C4-2B (cell line): ENCODE measurements around the gene DAW1.

ENCODE experiments used
- H3K27ac ChIP-seq: fragments of 450-650 bp; 2 replicates; pipeline ENCODE4 v1.5.1; 2017
- ZFX ChIP-seq: fragments of 450-650 bp; IDR thresholded peaks from 2 replicates; pipeline ENCODE4 v1.6.1; 2017
- TF ChIP-seq, protein P1 (sequence below): fragments of 450-650 bp; conservative IDR thresholded peaks from 2 replicates; pipeline ENCODE4 v1.5.1; 2017; ENCODE audit warnings: mild to moderate bottlenecking

DAW1 gene

DNA sequence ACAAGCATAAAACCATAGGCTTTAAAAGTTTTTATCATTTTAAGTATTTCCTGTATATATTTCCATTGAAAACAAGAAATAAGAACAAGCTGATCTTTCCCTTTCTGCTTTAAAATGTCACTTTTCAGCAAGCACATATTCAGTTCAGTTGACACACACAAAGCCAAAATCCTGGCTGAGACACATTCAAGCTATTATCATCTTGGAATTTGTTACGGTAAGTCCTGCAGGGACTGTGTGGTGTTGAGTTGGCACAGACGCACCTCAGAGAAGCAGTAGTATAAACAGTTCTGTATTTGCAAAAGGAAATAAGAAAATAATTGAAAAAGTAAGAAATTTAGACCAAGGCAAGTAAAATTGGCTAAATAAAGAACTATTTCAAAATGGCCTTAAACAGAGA, 10.4 kb upstream of the DAW1 start:
- no peak overlapping the region for H3K27ac ChIP-seq
- TF ChIP-seq ZFX, result no peak
- TF ChIP-seq, protein P1, sequence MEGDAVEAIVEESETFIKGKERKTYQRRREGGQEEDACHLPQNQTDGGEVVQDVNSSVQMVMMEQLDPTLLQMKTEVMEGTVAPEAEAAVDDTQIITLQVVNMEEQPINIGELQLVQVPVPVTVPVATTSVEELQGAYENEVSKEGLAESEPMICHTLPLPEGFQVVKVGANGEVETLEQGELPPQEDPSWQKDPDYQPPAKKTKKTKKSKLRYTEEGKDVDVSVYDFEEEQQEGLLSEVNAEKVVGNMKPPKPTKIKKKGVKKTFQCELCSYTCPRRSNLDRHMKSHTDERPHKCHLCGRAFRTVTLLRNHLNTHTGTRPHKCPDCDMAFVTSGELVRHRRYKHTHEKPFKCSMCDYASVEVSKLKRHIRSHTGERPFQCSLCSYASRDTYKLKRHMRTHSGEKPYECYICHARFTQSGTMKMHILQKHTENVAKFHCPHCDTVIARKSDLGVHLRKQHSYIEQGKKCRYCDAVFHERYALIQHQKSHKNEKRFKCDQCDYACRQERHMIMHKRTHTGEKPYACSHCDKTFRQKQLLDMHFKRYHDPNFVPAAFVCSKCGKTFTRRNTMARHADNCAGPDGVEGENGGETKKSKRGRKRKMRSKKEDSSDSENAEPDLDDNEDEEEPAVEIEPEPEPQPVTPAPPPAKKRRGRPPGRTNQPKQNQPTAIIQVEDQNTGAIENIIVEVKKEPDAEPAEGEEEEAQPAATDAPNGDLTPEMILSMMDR, result no peak

DNA sequence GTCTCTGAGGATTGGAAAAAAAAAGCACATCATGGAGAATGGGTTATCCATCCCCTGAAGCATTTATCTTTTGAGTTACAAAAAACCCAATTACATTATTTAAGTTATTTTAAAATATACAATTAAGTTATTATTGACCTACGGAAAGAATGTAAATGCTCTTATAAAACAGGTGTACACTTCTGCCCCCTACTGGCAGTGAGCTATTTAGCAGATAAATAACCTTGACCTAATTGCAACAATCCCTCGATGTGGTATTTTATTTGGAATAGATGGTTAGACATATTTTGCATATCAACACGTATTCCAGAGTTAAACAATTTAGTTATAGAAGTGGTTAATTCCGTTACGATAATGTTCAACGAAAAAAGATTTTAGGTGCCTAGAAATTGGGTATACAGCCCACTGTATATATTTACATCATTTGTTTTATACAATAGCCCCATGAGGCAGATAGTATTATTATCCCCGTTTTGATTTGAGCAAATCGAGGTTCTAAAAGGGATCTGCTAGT, 9.1 kb upstream of the DAW1 start:
- H3K27ac ChIP-seq, result no peak overlapping the region
- TF ChIP-seq, protein P1, result peak; percentile 83
- no peak for TF ChIP-seq ZFX

DNA sequence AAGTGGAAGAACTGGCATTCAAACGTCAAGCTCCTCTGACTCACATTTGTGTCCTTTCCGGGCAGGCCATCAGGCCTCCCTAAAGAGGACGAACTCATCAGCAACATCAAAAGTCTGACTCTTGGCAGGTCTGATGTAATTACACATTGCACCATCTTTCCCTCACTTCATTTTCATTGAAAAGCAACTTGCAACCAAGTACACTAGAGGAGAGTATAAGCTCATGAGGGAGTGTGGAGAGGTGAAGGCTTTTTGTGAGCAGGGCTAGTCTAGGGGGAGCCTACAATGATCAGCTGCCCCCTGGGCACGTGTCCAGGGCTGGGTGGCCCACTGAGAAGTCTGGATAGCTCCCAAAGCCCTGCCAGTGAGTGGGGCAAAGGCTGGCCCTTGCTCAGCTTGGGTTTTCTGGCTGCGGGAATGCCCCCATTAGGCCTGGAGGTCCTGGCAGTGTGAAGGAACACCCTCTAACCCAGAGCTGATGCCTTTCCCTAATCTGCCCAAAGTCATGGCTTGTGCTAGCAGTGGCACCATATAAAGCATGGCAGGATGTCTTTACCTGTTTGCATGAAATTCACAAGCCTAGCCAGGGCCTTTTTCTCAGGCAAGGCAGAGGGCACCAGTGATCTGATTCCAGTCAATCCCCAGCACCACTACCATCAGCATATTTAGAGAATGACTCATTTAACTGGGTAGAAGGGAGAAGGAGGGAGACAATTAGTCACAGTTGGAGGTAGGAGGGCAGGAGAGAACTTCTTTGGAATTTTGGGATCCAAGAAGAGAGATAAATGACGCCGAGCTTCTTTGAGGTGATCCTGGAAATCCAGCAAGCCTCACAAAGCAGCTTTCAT, 8.5 kb upstream of the DAW1 start:
- TF ChIP-seq, protein P1, result no peak
- TF ChIP-seq ZFX, result no peak
- no peak overlapping the region for H3K27ac ChIP-seq

DNA sequence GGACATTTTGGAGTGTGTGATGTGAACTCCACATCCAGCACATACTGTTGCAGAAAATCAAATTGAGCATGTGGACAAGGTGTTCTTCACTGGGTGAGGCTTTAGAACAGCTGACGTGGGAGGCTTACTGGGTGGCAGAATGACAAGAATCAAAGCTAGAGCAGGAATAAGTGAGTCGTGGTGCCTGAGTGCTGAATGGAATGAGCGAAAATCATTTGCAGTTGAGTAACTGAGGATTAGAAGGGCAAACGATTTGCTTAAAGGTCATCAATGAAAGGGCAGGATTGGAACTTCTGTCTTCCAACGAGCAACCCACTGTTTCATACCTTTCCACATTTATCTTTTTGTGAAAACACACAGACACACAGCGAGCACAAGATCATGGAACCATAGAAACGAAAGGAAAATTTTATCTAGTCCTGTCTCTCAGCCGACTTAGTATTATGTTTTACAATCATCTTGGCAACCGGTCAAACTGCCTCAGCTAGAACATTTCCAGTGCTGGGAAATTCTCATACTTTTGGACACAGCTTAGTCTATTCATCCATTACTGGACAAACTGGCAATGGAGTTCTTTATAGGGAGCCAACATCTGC, 7.2 kb upstream of the DAW1 start:
- H3K27ac ChIP-seq, result no peak overlapping the region
- TF ChIP-seq ZFX, result no peak
- TF ChIP-seq, protein P1, result no peak

DNA sequence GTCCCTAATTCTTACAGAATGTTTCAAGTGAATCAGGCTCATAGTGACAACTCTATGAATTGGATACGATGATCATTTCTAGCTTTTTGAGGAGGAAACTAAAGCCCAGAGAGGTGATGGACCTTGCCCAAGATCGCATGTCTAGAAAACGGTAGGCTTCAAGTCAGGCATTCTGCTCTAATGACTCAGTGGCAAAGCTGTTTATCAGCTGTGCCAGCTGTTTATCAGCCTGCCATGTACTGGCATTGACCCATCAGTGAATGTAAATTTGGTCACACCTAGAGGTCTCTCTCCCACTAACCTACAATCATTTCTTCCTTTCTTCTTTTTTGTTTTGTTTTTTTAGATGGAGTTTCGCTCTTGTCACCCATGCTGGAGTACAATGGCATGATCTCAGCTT, 6.1 kb upstream of the DAW1 start:
- no peak for TF ChIP-seq ZFX
- TF ChIP-seq, protein P1, result no peak
- no peak overlapping the region for H3K27ac ChIP-seq

DNA sequence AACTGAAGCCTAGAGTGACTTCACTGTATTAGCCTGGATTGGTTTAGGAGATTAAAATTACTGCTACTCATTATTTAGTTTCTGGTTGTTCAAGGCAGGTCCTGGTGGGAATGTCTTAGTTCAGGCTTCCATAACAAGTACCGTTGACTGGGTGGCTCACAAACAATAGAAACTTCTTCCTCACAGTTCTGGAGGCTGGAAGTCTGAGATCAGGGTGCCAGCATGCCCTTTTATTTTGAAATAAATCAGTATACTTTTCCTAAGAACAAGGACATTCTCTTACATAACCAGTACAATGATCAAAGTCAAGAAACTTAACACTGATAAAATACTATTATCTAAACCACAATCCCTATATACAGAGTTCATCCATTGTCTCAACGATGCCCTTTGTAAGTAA, 4.0 kb upstream of the DAW1 start:
- TF ChIP-seq, protein P1, result no peak
- TF ChIP-seq ZFX, result no peak
- no peak overlapping the region for H3K27ac ChIP-seq

DNA sequence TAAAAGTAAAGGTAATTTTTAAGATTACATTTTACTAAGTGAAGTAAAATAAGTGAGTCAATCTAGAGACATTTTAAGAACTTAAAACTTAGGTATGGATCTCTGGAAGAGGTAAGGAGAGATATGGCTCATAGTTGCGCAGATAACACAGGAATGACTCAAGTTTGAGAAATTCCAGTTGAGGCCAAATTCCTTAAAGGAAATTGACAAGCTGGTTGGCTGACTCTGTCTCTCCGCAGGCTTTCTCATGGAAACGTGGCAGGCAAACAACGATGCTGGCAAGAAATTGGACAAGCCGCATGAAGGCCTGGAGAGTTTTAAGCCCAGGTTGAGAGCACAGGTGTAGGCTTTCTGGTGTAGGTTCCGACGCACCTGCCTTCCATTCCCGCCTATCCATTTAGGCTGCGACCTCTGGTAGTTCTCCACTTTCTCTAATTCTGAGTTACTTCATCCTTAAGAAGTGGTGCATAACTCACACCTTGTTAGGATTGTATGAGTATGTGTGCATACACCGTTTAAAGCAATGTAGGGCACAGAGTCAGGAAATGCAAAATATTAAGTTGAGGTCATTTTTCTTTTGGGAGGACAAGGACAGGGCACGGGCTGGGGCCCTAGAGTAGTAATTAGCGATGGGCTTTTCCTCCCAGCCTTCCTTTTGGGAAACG, 589 bp upstream of the DAW1 start:
- no peak overlapping the region for H3K27ac ChIP-seq
- no peak for TF ChIP-seq ZFX
- TF ChIP-seq, protein P1, result no peak
